ENCODE results near the gene TNC. TPM values are rescaled to one million over a fixed set of nuclear protein-coding genes. Genes with fewer than 3 reads are reported as not detected.

TNC gene
- total RNA-seq (2014; rRNA removed; shearing (Covaris generic); ENCODE audit: low replicate concordance) = 0.36 and 0.60 TPM in 2 replicates

- Histone ChIP-seq H3K79me2 (ENCODE audit: low read length) (no peaks in the 10 kb centered on the region), H3K27ac (ENCODE audit: low read length) (no peak within 1 kb of the TSS), H3K4me3 (ENCODE audit: low read length) (no peak within 1 kb of the TSS), H3K9me3 (ENCODE audit: low read length) (no peaks in the 10 kb centered on the region), H3K4me1 (ENCODE audit: low read length) (no peaks in the 10 kb centered on the region), H3K36me3 (ENCODE audit: insufficient read depth, low read length) (no peaks in the 10 kb centered on the region), H3K27me3 (ENCODE audit: low read length) (no peaks in the 10 kb centered on the region), H4K20me1 (ENCODE audit: insufficient read depth, low read depth, low read length) (no peaks in the 10 kb centered on the region), H3K4me2 (ENCODE audit: low read depth, low read length, poor library complexity, severe bottlenecking) (no peak within 1 kb of the TSS), H3K9ac (ENCODE audit: low read length) (no peak within 1 kb of the TSS), H2AFZ (ENCODE audit: low read length) (no peak within 1 kb of the TSS), H3K9me2 (replicated peaks; ENCODE audit: insufficient read depth, low read length) (no peaks in the 10 kb centered on the region)
- no peak for DNase-seq
Observed at GRCh38 chr9:115117999-115118878, at the start of gene TNC. TSS of gene TNC (minus strand) at chr9:115118157. CDS start at chr9:115091018, 27,139 bp downstream.

- Histone ChIP-seq H3K4me1 (ENCODE audit: low read length) (no peaks in the 10 kb centered on the region), H3K27ac (ENCODE audit: low read length) (no peak overlapping the region), H3K36me3 (ENCODE audit: insufficient read depth, low read length) (no peaks in the 10 kb centered on the region), H3K27me3 (ENCODE audit: low read length) (no peaks in the 10 kb centered on the region), H3K4me2 (ENCODE audit: low read depth, low read length, poor library complexity, severe bottlenecking) (no peak overlapping the region), H3K4me3 (ENCODE audit: low read length) (no peak overlapping the region), H3K9me2 (replicated peaks; ENCODE audit: insufficient read depth, low read length) (no peaks in the 10 kb centered on the region), H3K9me3 (ENCODE audit: low read length) (no peaks in the 10 kb centered on the region), H2AFZ (ENCODE audit: low read length) (no peak overlapping the region), H3K79me2 (ENCODE audit: low read length) (no peaks in the 10 kb centered on the region), H3K9ac (ENCODE audit: low read length) (no peak overlapping the region), H4K20me1 (ENCODE audit: insufficient read depth, low read depth, low read length) (no peaks in the 10 kb centered on the region)
- no peak for DNase-seq
Observed at GRCh38 chr9:115167175-115167574, 49.2 kb upstream of the TNC start.

DNA sequence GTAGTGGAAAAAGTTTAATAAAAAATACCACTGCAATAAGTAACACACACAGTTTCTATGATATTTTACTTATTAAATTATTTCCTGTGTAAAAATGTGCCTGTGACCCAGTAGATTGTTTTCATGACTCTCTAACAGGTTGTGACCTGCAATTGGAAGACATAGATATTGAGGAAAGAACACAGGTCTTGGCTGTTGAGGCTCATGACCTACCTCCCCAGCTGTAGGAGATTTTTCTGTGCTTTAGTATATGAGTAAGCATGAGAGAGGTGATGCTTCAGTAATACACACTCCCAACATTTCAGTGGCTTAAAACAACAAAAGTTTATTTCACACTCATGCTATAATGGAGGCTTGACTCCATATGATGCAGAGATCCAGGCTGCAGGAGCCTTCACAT lies 47.3 kb upstream of the TNC start:
- no peaks in the 10 kb centered on the region for H3K4me1 ChIP-seq (ENCODE audit: low read length)
- H3K4me2 ChIP-seq (ENCODE audit: low read depth, low read length, poor library complexity, severe bottlenecking) = no peak overlapping the region
- no peaks in the 10 kb centered on the region for H3K9me3 ChIP-seq (ENCODE audit: low read length)
- no peak overlapping the region for H2AFZ ChIP-seq (ENCODE audit: low read length)
- DNase-seq = no peak
- H3K9me2 ChIP-seq (replicated peaks; ENCODE audit: insufficient read depth, low read length) = no peaks in the 10 kb centered on the region
- H3K79me2 ChIP-seq (ENCODE audit: low read length) = no peaks in the 10 kb centered on the region
- H3K36me3 ChIP-seq (ENCODE audit: insufficient read depth, low read length) = no peaks in the 10 kb centered on the region
- no peaks in the 10 kb centered on the region for H3K27me3 ChIP-seq (ENCODE audit: low read length)
- H3K4me3 ChIP-seq (ENCODE audit: low read length) = no peak overlapping the region
- H3K9ac ChIP-seq (ENCODE audit: low read length) = no peak overlapping the region
- H3K27ac ChIP-seq (ENCODE audit: low read length) = no peak overlapping the region
- H4K20me1 ChIP-seq (ENCODE audit: insufficient read depth, low read depth, low read length) = no peaks in the 10 kb centered on the region

GRCh38 chr9:115164511-115164974 lies 46.6 kb upstream of the TNC start:
- no peaks in the 10 kb centered on the region for H3K4me1 ChIP-seq (ENCODE audit: low read length)
- no peak overlapping the region for H3K27ac ChIP-seq (ENCODE audit: low read length)
- H2AFZ ChIP-seq (ENCODE audit: low read length) = no peak overlapping the region
- H3K4me3 ChIP-seq (ENCODE audit: low read length) = no peak overlapping the region
- no peak for DNase-seq
- no peaks in the 10 kb centered on the region for H4K20me1 ChIP-seq (ENCODE audit: insufficient read depth, low read depth, low read length)
- H3K79me2 ChIP-seq (ENCODE audit: low read length) = no peaks in the 10 kb centered on the region
- no peaks in the 10 kb centered on the region for H3K9me3 ChIP-seq (ENCODE audit: low read length)
- no peak overlapping the region for H3K9ac ChIP-seq (ENCODE audit: low read length)
- H3K36me3 ChIP-seq (ENCODE audit: insufficient read depth, low read length) = no peaks in the 10 kb centered on the region
- H3K9me2 ChIP-seq (replicated peaks; ENCODE audit: insufficient read depth, low read length) = no peaks in the 10 kb centered on the region
- no peak overlapping the region for H3K4me2 ChIP-seq (ENCODE audit: low read depth, low read length, poor library complexity, severe bottlenecking)
- no peaks in the 10 kb centered on the region for H3K27me3 ChIP-seq (ENCODE audit: low read length)

GRCh38 chr9:115162946-115163345 lies 45.0 kb upstream of the TNC start:
- Histone ChIP-seq H3K9me3 (ENCODE audit: low read length) (no peaks in the 10 kb centered on the region), H3K79me2 (ENCODE audit: low read length) (no peaks in the 10 kb centered on the region), H4K20me1 (ENCODE audit: insufficient read depth, low read depth, low read length) (no peaks in the 10 kb centered on the region), H3K4me1 (ENCODE audit: low read length) (no peaks in the 10 kb centered on the region), H3K27ac (ENCODE audit: low read length) (no peak overlapping the region), H3K4me3 (ENCODE audit: low read length) (no peak overlapping the region), H3K4me2 (ENCODE audit: low read depth, low read length, poor library complexity, severe bottlenecking) (no peak overlapping the region), H3K9ac (ENCODE audit: low read length) (no peak overlapping the region), H3K9me2 (replicated peaks; ENCODE audit: insufficient read depth, low read length) (no peaks in the 10 kb centered on the region), H3K27me3 (ENCODE audit: low read length) (no peaks in the 10 kb centered on the region), H3K36me3 (ENCODE audit: insufficient read depth, low read length) (no peaks in the 10 kb centered on the region), H2AFZ (ENCODE audit: low read length) (no peak overlapping the region)
- DNase-seq = no peak

- Histone ChIP-seq H3K4me1 (ENCODE audit: low read length) (no peaks in the 10 kb centered on the region), H3K4me2 (ENCODE audit: low read depth, low read length, poor library complexity, severe bottlenecking) (no peak overlapping the region), H3K4me3 (ENCODE audit: low read length) (no peak overlapping the region), H3K79me2 (ENCODE audit: low read length) (no peaks in the 10 kb centered on the region), H3K9me2 (replicated peaks; ENCODE audit: insufficient read depth, low read length) (no peaks in the 10 kb centered on the region), H3K27me3 (ENCODE audit: low read length) (no peaks in the 10 kb centered on the region; the same call in 1 of the 2 replicates), H3K27ac (ENCODE audit: low read length) (no peak overlapping the region), H3K9ac (ENCODE audit: low read length) (no peak overlapping the region), H2AFZ (ENCODE audit: low read length) (no peak overlapping the region), H3K9me3 (ENCODE audit: low read length) (no peaks in the 10 kb centered on the region), H3K36me3 (ENCODE audit: insufficient read depth, low read length) (no peaks in the 10 kb centered on the region), H4K20me1 (ENCODE audit: insufficient read depth, low read depth, low read length) (no peaks in the 10 kb centered on the region)
- no peak for DNase-seq
Observed at GRCh38 chr9:115161446-115161845, 43.5 kb upstream of the TNC start.

- H3K9me3 ChIP-seq (ENCODE audit: low read length) = no peaks in the 10 kb centered on the region
- H3K36me3 ChIP-seq (ENCODE audit: insufficient read depth, low read length) = no peaks in the 10 kb centered on the region
- no peaks in the 10 kb centered on the region for H3K4me1 ChIP-seq (ENCODE audit: low read length)
- H3K4me2 ChIP-seq (ENCODE audit: low read depth, low read length, poor library complexity, severe bottlenecking) = no peak overlapping the region
- no peaks in the 10 kb centered on the region for H3K9me2 ChIP-seq (replicated peaks; ENCODE audit: insufficient read depth, low read length)
- no peaks in the 10 kb centered on the region for H4K20me1 ChIP-seq (ENCODE audit: insufficient read depth, low read depth, low read length)
- H3K79me2 ChIP-seq (ENCODE audit: low read length) = no peaks in the 10 kb centered on the region
- H3K27me3 ChIP-seq (ENCODE audit: low read length) = no peaks in the 10 kb centered on the region; the same call in 1 of the 2 replicates
- H3K9ac ChIP-seq (ENCODE audit: low read length) = no peak overlapping the region
- DNase-seq = no peak
- H3K4me3 ChIP-seq (ENCODE audit: low read length) = no peak overlapping the region
- H3K27ac ChIP-seq (ENCODE audit: low read length) = no peak overlapping the region
- H2AFZ ChIP-seq (ENCODE audit: low read length) = no peak overlapping the region
Observed at GRCh38 chr9:115158661-115159481, 40.9 kb upstream of the TNC start.

- H2AFZ ChIP-seq (ENCODE audit: low read length) = no peak overlapping the region
- H3K4me1 ChIP-seq (ENCODE audit: low read length) = no peaks in the 10 kb centered on the region
- H3K27me3 ChIP-seq (ENCODE audit: low read length) = no peaks in the 10 kb centered on the region; the same call in 1 of the 2 replicates
- DNase-seq = no peak
- no peak overlapping the region for H3K4me2 ChIP-seq (ENCODE audit: low read depth, low read length, poor library complexity, severe bottlenecking)
- H3K9me2 ChIP-seq (replicated peaks; ENCODE audit: insufficient read depth, low read length) = no peaks in the 10 kb centered on the region
- no peak overlapping the region for H3K4me3 ChIP-seq (ENCODE audit: low read length)
- H3K9me3 ChIP-seq (ENCODE audit: low read length) = no peaks in the 10 kb centered on the region
- H4K20me1 ChIP-seq (ENCODE audit: insufficient read depth, low read depth, low read length) = no peaks in the 10 kb centered on the region
- no peak overlapping the region for H3K27ac ChIP-seq (ENCODE audit: low read length)
- H3K79me2 ChIP-seq (ENCODE audit: low read length) = no peaks in the 10 kb centered on the region
- H3K36me3 ChIP-seq (ENCODE audit: insufficient read depth, low read length) = no peaks in the 10 kb centered on the region
- H3K9ac ChIP-seq (ENCODE audit: low read length) = no peak overlapping the region
Observed at GRCh38 chr9:115157245-115157674, 39.3 kb upstream of the TNC start.

Data from Karpas-422 (cell line).